Globus pallidus (tissue), 1 donor: ENCODE data around the gene DPCD.

Source experiments
- DNase-seq: peaks from one replicate; pipeline ENCODE4 v3.0.0-alpha.2; 2015; ENCODE audit warnings: low spot score

The DPCD gene

GRCh38 chr10:101587725-101588653 lies at the start of gene DPCD, which contains the start of gene POLL:
TSS of gene DPCD (plus strand) at chr10:101588321. CDS start at chr10:101588337, 16 bp downstream.
TSS of gene POLL (minus strand) at chr10:101588257. CDS start at chr10:101587360, 897 bp downstream.
- DNase-seq: peak; percentile 94

GRCh38 chr10:101538446-101538845 lies 49.7 kb upstream of the DPCD start:
- no peak for DNase-seq

- DNase-seq: no peak
Observed at GRCh38 chr10:101545898-101546297, 42.2 kb upstream of the DPCD start.

- no peak for DNase-seq
Observed at GRCh38 chr10:101550965-101551364, 37.2 kb upstream of the DPCD start.

GRCh38 chr10:101552442-101552841 lies 35.7 kb upstream of the DPCD start:
- DNase-seq: no peak

- no peak for DNase-seq
Observed at GRCh38 chr10:101557541-101557940, 30.6 kb upstream of the DPCD start.

GRCh38 chr10:101558204-101558603 lies 29.9 kb upstream of the DPCD start:
- no peak for DNase-seq

GRCh38 chr10:101558671-101559595 lies 29.2 kb upstream of the DPCD start:
- no peak for DNase-seq

GRCh38 chr10:101559596-101560297 lies 28.4 kb upstream of the DPCD start:
- DNase-seq: no peak

- DNase-seq: no peak
Observed at GRCh38 chr10:101560298-101561067, 27.6 kb upstream of the DPCD start.

- DNase-seq: no peak
Observed at GRCh38 chr10:101561068-101561915, 26.8 kb upstream of the DPCD start.

- DNase-seq: no peak
Observed at GRCh38 chr10:101562231-101562630, 25.9 kb upstream of the DPCD start.

GRCh38 chr10:101563007-101563406 lies 25.1 kb upstream of the DPCD start:
- no peak for DNase-seq

GRCh38 chr10:101563497-101564040 lies 24.6 kb upstream of the DPCD start:
- DNase-seq: no peak

GRCh38 chr10:101564490-101564991 lies 23.6 kb upstream of the DPCD start:
- no peak for DNase-seq

GRCh38 chr10:101565370-101565900 lies 22.7 kb upstream of the DPCD start:
- DNase-seq: no peak

GRCh38 chr10:101565936-101566332 lies 22.2 kb upstream of the DPCD start:
- no peak for DNase-seq

- DNase-seq: no peak
Observed at GRCh38 chr10:101566333-101567164, 21.6 kb upstream of the DPCD start.
